Prostate gland (tissue), 2 donors: Measurements from ENCODE around the gene CDIPT.

Experiments
- POLR2A ChIP-seq: fragments of 450-650 bp; IDR thresholded peaks from one replicate; pipeline ENCODE4 v1.6.1; 2016; ENCODE audit warnings: antibody characterized with exemption, mild to moderate bottlenecking
- POLR2AphosphoS5 ChIP-seq: sonication (generic); formaldehyde crosslinking; IDR thresholded peaks from one replicate; pipeline ENCODE4 v1.6.1; 2017; ENCODE audit warnings: antibody characterized with exemption
- TF ChIP-seq, protein P1 (sequence below), 4 experiments: fragments of 200-600 bp in 2 of 4; fragments of 450-650 bp in 2 of 4; sonication (generic) in 2 of 4; IDR thresholded peaks; 1 replicate in 3 of 4; 2 replicates in 1 of 4; pipeline ENCODE4 v1.5.1; 2016 to 2019; ENCODE audit warnings: antibody characterized with exemption in 4 of 4, mild to moderate bottlenecking in 2 of 4, moderate library complexity in 2 of 4

DNA sequence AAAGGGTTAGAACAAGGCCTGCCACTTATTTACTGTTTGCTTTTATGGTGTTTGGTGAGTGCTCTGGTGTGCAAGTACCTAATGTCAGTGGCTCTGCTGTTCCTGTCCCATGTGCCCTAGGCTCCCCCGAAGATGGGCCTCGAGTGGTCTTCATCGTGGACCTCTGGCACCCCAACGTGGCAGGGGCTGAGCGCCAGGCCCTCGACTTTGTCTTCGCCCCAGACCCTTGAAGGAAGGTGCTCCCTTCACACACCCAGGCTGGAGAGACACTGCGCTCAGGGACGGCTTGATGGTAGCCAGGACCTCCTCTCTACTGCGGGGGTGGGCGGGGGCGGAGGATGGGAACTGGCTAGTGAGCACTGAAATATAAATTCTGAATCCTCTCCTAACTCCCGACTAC, 42.6 kb upstream of the CDIPT start:
- TF ChIP-seq, protein P1, sequence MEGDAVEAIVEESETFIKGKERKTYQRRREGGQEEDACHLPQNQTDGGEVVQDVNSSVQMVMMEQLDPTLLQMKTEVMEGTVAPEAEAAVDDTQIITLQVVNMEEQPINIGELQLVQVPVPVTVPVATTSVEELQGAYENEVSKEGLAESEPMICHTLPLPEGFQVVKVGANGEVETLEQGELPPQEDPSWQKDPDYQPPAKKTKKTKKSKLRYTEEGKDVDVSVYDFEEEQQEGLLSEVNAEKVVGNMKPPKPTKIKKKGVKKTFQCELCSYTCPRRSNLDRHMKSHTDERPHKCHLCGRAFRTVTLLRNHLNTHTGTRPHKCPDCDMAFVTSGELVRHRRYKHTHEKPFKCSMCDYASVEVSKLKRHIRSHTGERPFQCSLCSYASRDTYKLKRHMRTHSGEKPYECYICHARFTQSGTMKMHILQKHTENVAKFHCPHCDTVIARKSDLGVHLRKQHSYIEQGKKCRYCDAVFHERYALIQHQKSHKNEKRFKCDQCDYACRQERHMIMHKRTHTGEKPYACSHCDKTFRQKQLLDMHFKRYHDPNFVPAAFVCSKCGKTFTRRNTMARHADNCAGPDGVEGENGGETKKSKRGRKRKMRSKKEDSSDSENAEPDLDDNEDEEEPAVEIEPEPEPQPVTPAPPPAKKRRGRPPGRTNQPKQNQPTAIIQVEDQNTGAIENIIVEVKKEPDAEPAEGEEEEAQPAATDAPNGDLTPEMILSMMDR (IDR thresholded peaks at IDR 0.05), result no peak
- TF ChIP-seq POLR2A (no peak), POLR2AphosphoS5 (no peak)
